H9 (cell line): Measurements from ENCODE around the gene FRAS1. TPM values are rescaled to one million over a fixed set of nuclear protein-coding genes. Genes with fewer than 3 reads are reported as not detected.

Source experiments
- DNase-seq: peaks from one replicate; pipeline ENCODE4 v3.0.0-alpha.2; 2017
- H2AFZ ChIP-seq: one replicate; pipeline ENCODE4 v1.6.1; 2013; ENCODE audit warnings: mild to moderate bottlenecking, low read length, control low read depth, moderate library complexity
- H2AK5ac ChIP-seq: 2 replicates; pipeline ENCODE4 v1.6.1; 2013; ENCODE audit warnings: low read length, control low read depth, mixed read lengths; ENCODE audit not compliant: insufficient read length
- H2BK120ac ChIP-seq: one replicate; pipeline ENCODE4 v1.6.1; 2013; ENCODE audit warnings: low read depth, mild to moderate bottlenecking, low read length, control low read depth, inconsistent platforms; ENCODE audit not compliant: poor library complexity, severe bottlenecking
- H2BK12ac ChIP-seq: 2 replicates; pipeline ENCODE4 v1.6.1; 2013; ENCODE audit warnings: low read length, control low read depth, mixed read lengths, low read depth; ENCODE audit not compliant: insufficient read length
- H2BK15ac ChIP-seq: 2 replicates; pipeline ENCODE4 v1.6.1; 2013; ENCODE audit warnings: low read depth, low read length, control low read depth
- H2BK20ac ChIP-seq: one replicate; pipeline ENCODE4 v1.6.1; 2013; ENCODE audit warnings: low read depth, mild to moderate bottlenecking, low read length, control low read depth, inconsistent platforms; ENCODE audit not compliant: poor library complexity, severe bottlenecking
- H2BK5ac ChIP-seq: 2 replicates; pipeline ENCODE4 v1.6.1; 2013; ENCODE audit warnings: low read length, control low read depth, mixed read lengths; ENCODE audit not compliant: insufficient read length
- H3K14ac ChIP-seq: 2 replicates; pipeline ENCODE4 v1.6.1; 2013; ENCODE audit warnings: low read length, control low read depth; ENCODE audit not compliant: insufficient read depth
- H3K18ac ChIP-seq: 2 replicates; pipeline ENCODE4 v1.6.1; 2013; ENCODE audit warnings: low read depth, mild to moderate bottlenecking, mixed read lengths, low read length, control low read depth; ENCODE audit not compliant: insufficient read length
- H3K23ac ChIP-seq: 2 replicates; pipeline ENCODE4 v1.6.1; 2013; ENCODE audit warnings: low read length, control low read depth, mixed read lengths, low read depth; ENCODE audit not compliant: insufficient read length
- H3K23me2 ChIP-seq: 2 replicates; pipeline ENCODE4 v1.6.1; 2013; ENCODE audit warnings: low read depth, mild to moderate bottlenecking, mixed read lengths, low read length, control low read depth; ENCODE audit not compliant: insufficient read length, poor library complexity, severe bottlenecking
- H3K27ac ChIP-seq: 2 replicates; pipeline ENCODE4 v1.5.1; 2013; ENCODE audit warnings: low read length, control low read depth, mixed read lengths, low read depth; ENCODE audit not compliant: insufficient read length
- H3K27me3 ChIP-seq: 2 replicates; pipeline ENCODE4 v1.6.1; 2013; ENCODE audit warnings: low read length, control low read depth, inconsistent platforms; ENCODE audit not compliant: insufficient read depth
- H3K4ac ChIP-seq: 2 replicates; pipeline ENCODE4 v1.6.1; 2013; ENCODE audit warnings: low read depth, mild to moderate bottlenecking, control low read depth, inconsistent platforms, low read length, moderate library complexity
- H3K4me1 ChIP-seq: 2 replicates; pipeline ENCODE4 v1.6.1; 2013; ENCODE audit warnings: low read length, control low read depth, inconsistent platforms; ENCODE audit not compliant: insufficient read depth
- H3K4me2 ChIP-seq: 2 replicates; pipeline ENCODE4 v1.6.1; 2013; ENCODE audit warnings: low read length, control low read depth, mixed read lengths; ENCODE audit not compliant: insufficient read length, insufficient read depth
- H3K56ac ChIP-seq: 2 replicates; pipeline ENCODE4 v1.6.1; 2013; ENCODE audit warnings: low read depth, mild to moderate bottlenecking, mixed read lengths, low read length, control low read depth; ENCODE audit not compliant: insufficient read length
- H3K79me1 ChIP-seq: 2 replicates; pipeline ENCODE4 v1.6.1; 2013; ENCODE audit warnings: low read depth, mild to moderate bottlenecking, moderate library complexity, low read length, control low read depth, inconsistent platforms; ENCODE audit not compliant: insufficient read depth, poor library complexity, severe bottlenecking
- H3K79me2 ChIP-seq: 2 replicates; pipeline ENCODE4 v1.6.1; 2013; ENCODE audit warnings: low read length, control low read depth, inconsistent platforms; ENCODE audit not compliant: insufficient read depth
- H3K9ac ChIP-seq: 2 replicates; pipeline ENCODE4 v1.6.1; 2013; ENCODE audit warnings: low read length, control low read depth, mixed read lengths; ENCODE audit not compliant: insufficient read length; ENCODE audit errors: extremely low read depth
- H3K9me3 ChIP-seq: one replicate; pipeline ENCODE4 v1.6.1; 2013; ENCODE audit warnings: low read depth, low read length, inconsistent platforms; ENCODE audit not compliant: control insufficient read depth
- H3T11ph ChIP-seq: one replicate; pipeline ENCODE4 v1.6.1; 2013; ENCODE audit warnings: mild to moderate bottlenecking, low read length, control low read depth, inconsistent platforms
- H4K20me1 ChIP-seq: one replicate; pipeline ENCODE4 v1.6.1; 2013; ENCODE audit not compliant: control insufficient read depth, insufficient read length, insufficient read depth
- H4K5ac ChIP-seq: 2 replicates; pipeline ENCODE4 v1.6.1; 2013; ENCODE audit warnings: low read depth, mild to moderate bottlenecking, mixed read lengths, low read length, control low read depth; ENCODE audit not compliant: insufficient read length
- H4K8ac ChIP-seq: replicated peaks from 2 replicates; pipeline ENCODE4 v1.6.1; 2013; ENCODE audit warnings: low read length, control low read depth, mixed read lengths, low read depth; ENCODE audit not compliant: insufficient read length
- H4K91ac ChIP-seq: 2 replicates; pipeline ENCODE4 v1.6.1; 2013; ENCODE audit warnings: low read depth, mild to moderate bottlenecking, moderate library complexity, mixed read lengths, low read length, control low read depth; ENCODE audit not compliant: insufficient read length
- H3K27ac Mint-ChIP-seq, 3 experiments: 2 replicates in 2 of 3; 3 replicates in 1 of 3; pipeline ENCODE4 v1.8.0; 2020 to 2021; ENCODE audit warnings: mixed read lengths in 3 of 3, mild to moderate bottlenecking in 1 of 3, moderate library complexity in 1 of 3
- H3K27me3 Mint-ChIP-seq: 2 replicates; pipeline ENCODE4 v1.8.0; 2021; ENCODE audit warnings: low read depth, mild to moderate bottlenecking, moderate library complexity, mixed read lengths
- H3K36me3 Mint-ChIP-seq, 3 experiments: 2 replicates in 2 of 3; 3 replicates in 1 of 3; pipeline ENCODE4 v1.8.0; 2020 to 2021; ENCODE audit warnings: low read depth in 3 of 3, mixed read lengths in 3 of 3; ENCODE audit not compliant: insufficient read depth in 1 of 3
- H3K4me1 Mint-ChIP-seq, 2 experiments: 2 replicates each; pipeline ENCODE4 v1.8.0; 2020; ENCODE audit warnings: mixed read lengths in 2 of 2
- H3K4me3 Mint-ChIP-seq, 2 experiments: 2 replicates in 1 of 2; 3 replicates in 1 of 2; pipeline ENCODE4 v1.8.0; 2020 to 2021; ENCODE audit warnings: mild to moderate bottlenecking in 2 of 2, mixed read lengths in 2 of 2, moderate library complexity in 1 of 2
- H3K9me3 Mint-ChIP-seq, 2 experiments: 2 replicates in 1 of 2; 3 replicates in 1 of 2; pipeline ENCODE4 v1.8.0; 2020; ENCODE audit warnings: mild to moderate bottlenecking in 2 of 2, mixed read lengths in 2 of 2, moderate library complexity in 1 of 2
- CTCF ChIP-seq: fragments of 200-600 bp; sonication (generic); conservative IDR thresholded peaks from 3 replicates; pipeline ENCODE4 v1.8.0; 2021; ENCODE audit warnings: antibody characterized with exemption, mild to moderate bottlenecking
- WGBS: extraction: QIAGEN DNeasy Blood & Tissue Kit; methylation state at CpG from one replicate; pipeline ENCODE4 v1.1.7; 2013; ENCODE audit warnings: missing lambda C conversion rate, low lambda C conversion rate, mixed read lengths; ENCODE audit not compliant: insufficient read length; ENCODE audit errors: extremely low coverage; 5-methylcytosine and 5-hydroxymethylcytosine counted together
- total RNA-seq: library from RNA; stranded (reverse); gene quantifications from 2 replicates; pipeline ENCODE4 v1.2.1, GENCODE V29; 2021

The FRAS1 gene
- total RNA-seq, 1 experiment from 2014 or later = 58.5 TPM

GRCh38 chr4:78247536-78248285 lies 190.6 kb downstream of the FRAS1 start:
- Histone ChIP-seq H4K5ac (no peak overlapping the region), H3K56ac (no peak overlapping the region), H2AK5ac (no peak overlapping the region), H3K79me1 (no peaks in the 10 kb centered on the region), H3K27me3 (no peaks in the 10 kb centered on the region), H3K18ac (no peak overlapping the region), H2BK12ac (no peak overlapping the region), H3T11ph (no peak overlapping the region), H2BK15ac (no peak overlapping the region), H2BK5ac (no peak overlapping the region), H3K23ac (no peak overlapping the region), H3K4ac (no peak overlapping the region), H3K9ac (no peak overlapping the region), H3K79me2 (peaks cover 2% of the 10 kb centered on the region; the same call in 1 of the 2 replicates), H3K23me2 (no peaks in the 10 kb centered on the region), H3K9me3 (no peaks in the 10 kb centered on the region), H3K27ac (peak overlapping the region; percentile 5), H3K14ac (no peak overlapping the region), H3K4me2 (no peak overlapping the region), H2BK20ac (no peak overlapping the region), H2AFZ (no peak overlapping the region), H4K8ac (no peak overlapping the region), H4K91ac (no peak overlapping the region), H3K4me1 (peaks cover 5% of the 10 kb centered on the region; the same call in 1 of the 2 replicates), H4K20me1 (no peaks in the 10 kb centered on the region), H2BK120ac (no peak overlapping the region)
- no peaks in the 10 kb centered on the region for H3K27me3 Mint-ChIP-seq
- TF ChIP-seq CTCF = no peak
- H3K9me3 Mint-ChIP-seq = peaks cover 3 to 8% of the 10 kb centered on the region in 2 experiments; a peak in 4 of 5 replicates
- peaks cover 39 to 41% of the 10 kb centered on the region in 2 experiments for H3K4me1 Mint-ChIP-seq
- DNase-seq = no peak
- peaks cover 13 to 20% (median 15%) of the 10 kb centered on the region in 3 experiments for H3K36me3 Mint-ChIP-seq
- H3K4me3 Mint-ChIP-seq = no peak overlapping the region
- no CpG with 5 or more reads among the region's 8 CpGs for WGBS
- H3K27ac Mint-ChIP-seq = peak overlapping the region; percentile 1 to 52 (median 47); a peak in 5 of 7 replicates
